Measurements from ENCODE around the gene JARID2.

DNA sequence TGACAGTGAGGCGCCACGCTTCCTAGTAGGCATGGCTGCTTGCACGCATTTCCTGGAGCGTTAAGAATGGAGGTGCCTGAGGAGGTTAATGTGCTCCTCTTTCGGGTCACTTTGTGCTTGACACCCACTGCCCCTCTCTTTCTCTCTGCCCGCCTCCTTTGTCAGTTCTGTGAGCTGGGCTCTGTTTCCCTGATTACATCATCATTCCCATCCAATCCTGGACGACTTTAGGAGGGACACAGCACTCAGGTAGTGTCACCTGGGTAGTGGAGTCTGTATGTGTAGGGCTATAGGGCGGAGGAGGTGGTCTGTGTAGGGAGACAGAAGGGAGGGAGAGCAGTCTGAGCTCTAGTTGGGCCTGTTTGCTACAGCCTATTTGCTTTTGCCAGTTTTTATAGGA lies 136.8 kb downstream of the JARID2 start:
- TF ChIP-seq SMAD3 (CRISPR knock-in tag; IDR thresholded peaks at IDR 0.05; ENCODE audit: borderline replicate concordance): no peak
- TF ChIP-seq, protein P1, sequence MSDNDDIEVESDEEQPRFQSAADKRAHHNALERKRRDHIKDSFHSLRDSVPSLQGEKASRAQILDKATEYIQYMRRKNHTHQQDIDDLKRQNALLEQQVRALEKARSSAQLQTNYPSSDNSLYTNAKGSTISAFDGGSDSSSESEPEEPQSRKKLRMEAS (CRISPR knock-in tag; IDR thresholded peaks at IDR 0.05): no peak
- TF ChIP-seq, protein P2, sequence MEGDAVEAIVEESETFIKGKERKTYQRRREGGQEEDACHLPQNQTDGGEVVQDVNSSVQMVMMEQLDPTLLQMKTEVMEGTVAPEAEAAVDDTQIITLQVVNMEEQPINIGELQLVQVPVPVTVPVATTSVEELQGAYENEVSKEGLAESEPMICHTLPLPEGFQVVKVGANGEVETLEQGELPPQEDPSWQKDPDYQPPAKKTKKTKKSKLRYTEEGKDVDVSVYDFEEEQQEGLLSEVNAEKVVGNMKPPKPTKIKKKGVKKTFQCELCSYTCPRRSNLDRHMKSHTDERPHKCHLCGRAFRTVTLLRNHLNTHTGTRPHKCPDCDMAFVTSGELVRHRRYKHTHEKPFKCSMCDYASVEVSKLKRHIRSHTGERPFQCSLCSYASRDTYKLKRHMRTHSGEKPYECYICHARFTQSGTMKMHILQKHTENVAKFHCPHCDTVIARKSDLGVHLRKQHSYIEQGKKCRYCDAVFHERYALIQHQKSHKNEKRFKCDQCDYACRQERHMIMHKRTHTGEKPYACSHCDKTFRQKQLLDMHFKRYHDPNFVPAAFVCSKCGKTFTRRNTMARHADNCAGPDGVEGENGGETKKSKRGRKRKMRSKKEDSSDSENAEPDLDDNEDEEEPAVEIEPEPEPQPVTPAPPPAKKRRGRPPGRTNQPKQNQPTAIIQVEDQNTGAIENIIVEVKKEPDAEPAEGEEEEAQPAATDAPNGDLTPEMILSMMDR (IDR thresholded peaks at IDR 0.05): no peak
- TF ChIP-seq NR2C2 (CRISPR knock-in tag; IDR thresholded peaks at IDR 0.05): no peak
- no peak for TF ChIP-seq NR1H2 (CRISPR knock-in tag; IDR thresholded peaks at IDR 0.05)
- TF ChIP-seq, protein P3, sequence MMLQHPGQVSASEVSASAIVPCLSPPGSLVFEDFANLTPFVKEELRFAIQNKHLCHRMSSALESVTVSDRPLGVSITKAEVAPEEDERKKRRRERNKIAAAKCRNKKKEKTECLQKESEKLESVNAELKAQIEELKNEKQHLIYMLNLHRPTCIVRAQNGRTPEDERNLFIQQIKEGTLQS (CRISPR knock-in tag; conservative IDR thresholded peaks at IDR 0.05): no peak
- TF ChIP-seq SP1 (CRISPR knock-in tag; conservative IDR thresholded peaks at IDR 0.05): no peak
- TF ChIP-seq, protein P4, sequence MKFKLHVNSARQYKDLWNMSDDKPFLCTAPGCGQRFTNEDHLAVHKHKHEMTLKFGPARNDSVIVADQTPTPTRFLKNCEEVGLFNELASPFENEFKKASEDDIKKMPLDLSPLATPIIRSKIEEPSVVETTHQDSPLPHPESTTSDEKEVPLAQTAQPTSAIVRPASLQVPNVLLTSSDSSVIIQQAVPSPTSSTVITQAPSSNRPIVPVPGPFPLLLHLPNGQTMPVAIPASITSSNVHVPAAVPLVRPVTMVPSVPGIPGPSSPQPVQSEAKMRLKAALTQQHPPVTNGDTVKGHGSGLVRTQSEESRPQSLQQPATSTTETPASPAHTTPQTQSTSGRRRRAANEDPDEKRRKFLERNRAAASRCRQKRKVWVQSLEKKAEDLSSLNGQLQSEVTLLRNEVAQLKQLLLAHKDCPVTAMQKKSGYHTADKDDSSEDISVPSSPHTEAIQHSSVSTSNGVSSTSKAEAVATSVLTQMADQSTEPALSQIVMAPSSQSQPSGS (CRISPR knock-in tag; IDR thresholded peaks at IDR 0.05; ENCODE audit: borderline replicate concordance, low read depth): no peak
- TF ChIP-seq ELF4 (CRISPR knock-in tag; IDR thresholded peaks at IDR 0.05; ENCODE audit: low read depth): no peak

All from WTC11 (cell line).